Measurements from ENCODE around the gene ELOVL3.

GRCh38 chr10:102275343-102275742 lies 49.2 kb downstream of the ELOVL3 start:
- TF ChIP-seq EZH2 (IDR thresholded peaks at IDR 0.05; ENCODE audit: borderline replicate concordance, low read length) (no peak), CTCF (IDR thresholded peaks at IDR 0.05; ENCODE audit: low read length) (no peak)
